Activated CD4-positive, alpha-beta T cell treated with anti-CD3 and anti-CD28 coated beads, Interleukin-2, amount 50 U/mL, for 1 hour (primary cell): ENCODE measurements around the gene DLEU7.

Experiments
- DNase-seq: peaks from one replicate; pipeline ENCODE4 v3.0.0-alpha.2; 2020

DLEU7 gene

GRCh38 chr13:50843257-50844083, at the start of gene DLEU7:
TSS of gene DLEU7 (minus strand) at chr13:50843692. CDS start at chr13:50843646, 46 bp downstream.
- no peak for DNase-seq

DNA sequence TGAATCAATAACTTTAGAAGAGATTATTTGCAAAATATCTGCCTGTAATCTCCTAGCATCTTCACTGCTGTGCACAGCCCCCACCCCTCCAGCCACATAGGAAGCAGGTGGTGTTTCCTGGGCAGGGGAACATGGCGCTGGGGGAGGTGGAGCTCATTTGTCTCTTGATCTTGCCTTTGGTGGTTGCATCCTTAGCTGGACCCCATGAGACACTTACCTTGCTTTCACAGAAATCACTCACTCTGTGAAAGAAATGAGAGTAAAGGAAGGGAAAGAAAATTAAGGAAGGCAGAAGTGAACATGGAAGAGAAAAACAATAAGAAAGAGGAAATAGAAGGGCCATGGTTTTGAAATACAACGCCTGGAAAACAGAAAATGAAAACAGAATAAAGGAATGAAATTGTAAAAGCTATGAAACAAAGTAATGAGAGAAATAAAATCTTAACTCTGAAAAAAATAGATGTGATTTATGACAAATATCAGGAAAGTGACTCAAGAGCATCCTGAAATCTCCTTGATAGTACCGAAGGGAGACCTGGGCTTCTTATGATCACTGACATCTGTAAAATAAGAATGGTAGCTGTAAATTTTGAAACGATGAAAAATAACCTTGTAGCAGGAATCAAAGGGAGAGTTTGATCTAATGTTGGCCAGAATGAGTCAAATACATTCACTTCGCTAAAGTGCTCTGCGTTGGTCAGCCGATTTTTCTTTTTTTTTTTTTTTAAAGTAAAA, 48.9 kb upstream of the DLEU7 start:
- DNase-seq = peak; percentile 32

- DNase-seq = no peak
Measured at GRCh38 chr13:50891206-50891605, 47.7 kb upstream of the DLEU7 start.

GRCh38 chr13:50889317-50889716, 45.8 kb upstream of the DLEU7 start:
- no peak for DNase-seq

GRCh38 chr13:50888362-50888761, 44.9 kb upstream of the DLEU7 start:
- DNase-seq = no peak

- no peak for DNase-seq
Measured at GRCh38 chr13:50887151-50887550, 43.7 kb upstream of the DLEU7 start.

DNA sequence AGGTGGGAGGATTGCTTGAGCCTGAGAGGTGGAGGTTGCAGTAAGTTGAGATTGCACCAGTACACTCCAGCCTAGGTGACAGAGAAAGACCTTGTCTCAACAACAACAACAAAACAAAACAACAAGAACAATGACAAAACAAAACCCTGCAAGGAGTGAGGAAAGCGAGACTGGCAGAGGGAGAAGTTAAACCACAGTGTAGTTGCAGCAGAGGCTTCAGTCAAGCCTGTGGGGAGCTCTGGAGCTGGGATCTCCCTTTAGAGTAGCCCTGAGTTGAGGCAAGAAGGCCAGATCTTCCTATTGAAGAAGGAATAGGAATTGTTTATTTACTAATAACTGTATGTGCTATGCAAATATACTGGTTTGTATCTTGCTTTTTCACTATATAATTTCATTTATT, 40.8 kb upstream of the DLEU7 start:
- no peak for DNase-seq

GRCh38 chr13:50883728-50884127, 40.2 kb upstream of the DLEU7 start:
- no peak for DNase-seq

DNA sequence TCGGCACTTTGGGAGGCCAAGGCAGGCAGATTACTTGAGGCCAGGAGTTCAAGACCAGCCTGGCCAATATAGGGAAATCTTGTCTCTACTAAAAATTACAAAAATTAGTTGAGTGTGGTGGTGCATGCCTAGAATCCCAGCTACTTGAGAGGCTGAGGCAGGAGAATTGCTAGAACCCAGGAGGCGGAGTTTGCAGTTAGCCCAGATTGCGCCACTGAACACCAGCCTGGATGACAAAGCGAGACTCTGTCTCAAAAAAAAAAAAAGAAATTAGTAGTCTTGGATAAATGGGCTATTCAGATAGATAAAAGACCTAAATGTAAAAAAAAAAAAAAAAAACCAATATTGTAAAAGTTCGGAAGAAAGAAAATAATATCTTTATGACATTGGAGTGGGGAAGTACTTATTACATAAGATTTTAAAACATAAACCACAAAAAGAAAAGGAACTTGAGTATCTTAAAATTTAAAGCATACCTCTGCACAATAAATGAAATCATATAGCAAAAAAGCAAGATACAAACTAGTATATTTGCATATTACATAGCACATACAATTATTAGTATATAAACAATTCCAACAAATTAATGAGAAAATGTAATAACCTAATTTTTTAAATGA, 39.4 kb upstream of the DLEU7 start:
- no peak for DNase-seq

DNA sequence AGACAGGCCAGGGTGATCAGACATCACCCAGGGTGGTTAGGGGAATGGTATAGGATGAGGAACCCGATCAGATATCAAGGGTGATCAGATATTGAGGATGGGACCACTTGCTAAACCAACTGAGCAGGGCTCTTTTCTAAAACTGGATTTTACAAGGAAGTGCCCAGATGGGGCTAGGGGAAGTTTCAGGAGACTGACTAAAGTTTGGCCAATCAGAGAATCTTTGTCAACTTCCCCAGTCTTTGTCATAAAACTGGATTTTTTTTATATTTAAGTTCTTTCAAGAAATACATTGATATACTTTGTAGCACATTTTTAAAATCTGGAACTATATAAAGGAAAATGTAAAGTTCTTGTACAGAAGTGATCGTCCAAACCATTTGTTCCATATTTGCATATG, 30.5 kb upstream of the DLEU7 start:
- no peak for DNase-seq

DNA sequence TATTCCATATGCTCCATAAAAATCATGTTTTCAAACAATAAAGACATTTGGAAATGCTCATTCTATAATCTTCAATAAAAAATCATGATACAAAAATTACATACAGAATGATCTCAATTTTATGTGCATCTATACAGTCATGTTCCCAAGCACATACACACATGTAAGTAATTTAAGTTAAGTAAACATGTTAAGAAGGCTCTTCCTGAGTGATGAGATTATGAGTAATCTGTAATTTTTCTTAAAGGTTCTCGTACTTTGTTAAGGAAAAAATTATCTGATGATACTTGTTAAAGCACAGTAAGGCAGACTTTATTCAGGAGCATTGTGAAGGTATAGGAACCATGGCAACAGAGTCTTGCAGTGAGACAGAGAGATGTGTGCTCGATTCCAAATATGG, 30.0 kb upstream of the DLEU7 start:
- DNase-seq = no peak

DNA sequence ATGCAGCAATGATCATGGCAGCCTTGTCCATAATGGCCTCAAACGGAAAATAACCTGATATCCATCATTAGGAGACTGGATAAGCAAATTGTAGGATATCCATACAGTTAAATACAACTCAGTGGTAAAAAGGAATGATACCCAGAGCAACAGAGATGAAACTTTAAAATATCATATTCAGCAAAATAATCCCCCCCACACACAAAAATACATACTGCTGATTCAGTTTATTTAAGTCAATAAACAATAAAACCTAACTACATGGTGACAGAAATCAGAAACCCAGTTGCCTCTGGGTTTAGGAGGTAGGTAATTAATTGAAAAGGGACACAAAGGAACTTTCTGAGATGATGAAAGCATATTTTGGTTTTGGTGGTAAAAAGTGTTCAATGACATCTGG, 27.9 kb upstream of the DLEU7 start:
- no peak for DNase-seq

- DNase-seq = no peak
Measured at GRCh38 chr13:50867637-50867945, 24.1 kb upstream of the DLEU7 start.

DNA sequence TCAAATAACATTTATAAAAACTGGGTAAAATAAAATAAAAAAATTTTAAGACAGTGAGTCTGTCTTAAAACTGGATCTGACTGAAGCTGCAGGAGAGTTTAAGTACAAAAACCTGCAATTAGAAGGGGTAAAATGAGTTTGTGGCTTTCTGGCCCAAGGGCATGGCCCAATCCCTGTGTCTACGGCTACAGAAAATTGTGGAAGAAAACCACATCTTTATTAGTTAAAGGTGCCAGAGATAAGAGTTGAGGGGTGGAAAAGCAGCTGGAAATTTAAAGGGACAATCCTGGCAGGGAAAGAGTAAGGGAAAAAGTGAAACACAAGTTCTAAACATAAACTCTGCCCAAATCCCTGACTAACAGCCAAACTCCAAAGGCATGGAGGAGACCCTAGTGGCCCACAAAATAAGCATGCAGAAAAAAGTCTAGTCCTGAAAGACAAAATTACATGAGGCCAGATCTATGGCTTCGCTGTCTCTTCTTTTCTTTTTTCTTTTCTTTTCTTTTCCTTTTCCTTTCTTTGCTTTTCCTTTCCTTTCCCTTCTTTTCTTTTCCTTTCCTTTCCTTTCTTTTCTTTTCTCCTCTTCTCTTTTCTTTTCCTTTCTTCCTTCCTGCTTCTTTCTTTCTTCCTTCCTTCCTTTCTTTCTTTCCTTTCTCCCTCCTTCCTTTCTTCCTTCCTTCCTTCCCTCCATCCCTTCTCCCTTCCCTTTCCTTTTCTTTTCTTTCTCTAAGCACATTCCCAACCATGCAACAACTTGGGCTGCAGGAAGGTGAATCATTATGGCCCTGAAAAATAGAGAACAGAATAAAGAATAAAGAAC, 23.5 kb upstream of the DLEU7 start:
- no peak for DNase-seq

DNA sequence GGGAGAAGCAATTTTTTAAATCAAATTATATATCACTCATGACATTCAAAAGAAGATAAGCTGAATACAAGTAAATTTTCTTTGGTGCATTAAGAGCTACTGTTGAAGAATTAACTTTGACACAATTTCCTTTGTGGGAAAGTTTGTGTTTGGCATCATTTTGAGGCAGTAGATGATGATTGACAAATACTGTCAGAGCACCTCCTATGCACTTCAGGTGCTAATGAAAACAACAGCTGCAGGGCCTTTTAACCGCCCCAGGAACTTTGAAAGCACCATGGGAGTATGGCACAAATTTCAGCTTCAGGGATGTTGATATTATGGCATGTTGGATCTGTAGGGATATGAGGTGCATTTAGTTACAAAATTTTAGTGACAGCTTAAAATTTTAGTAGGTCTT, 21.0 kb upstream of the DLEU7 start:
- DNase-seq = no peak

GRCh38 chr13:50855681-50856080, 12.2 kb upstream of the DLEU7 start:
- no peak for DNase-seq

GRCh38 chr13:50850445-50850844, 7.0 kb upstream of the DLEU7 start:
- DNase-seq = no peak

GRCh38 chr13:50847501-50847900, 4.0 kb upstream of the DLEU7 start:
- no peak for DNase-seq

DNA sequence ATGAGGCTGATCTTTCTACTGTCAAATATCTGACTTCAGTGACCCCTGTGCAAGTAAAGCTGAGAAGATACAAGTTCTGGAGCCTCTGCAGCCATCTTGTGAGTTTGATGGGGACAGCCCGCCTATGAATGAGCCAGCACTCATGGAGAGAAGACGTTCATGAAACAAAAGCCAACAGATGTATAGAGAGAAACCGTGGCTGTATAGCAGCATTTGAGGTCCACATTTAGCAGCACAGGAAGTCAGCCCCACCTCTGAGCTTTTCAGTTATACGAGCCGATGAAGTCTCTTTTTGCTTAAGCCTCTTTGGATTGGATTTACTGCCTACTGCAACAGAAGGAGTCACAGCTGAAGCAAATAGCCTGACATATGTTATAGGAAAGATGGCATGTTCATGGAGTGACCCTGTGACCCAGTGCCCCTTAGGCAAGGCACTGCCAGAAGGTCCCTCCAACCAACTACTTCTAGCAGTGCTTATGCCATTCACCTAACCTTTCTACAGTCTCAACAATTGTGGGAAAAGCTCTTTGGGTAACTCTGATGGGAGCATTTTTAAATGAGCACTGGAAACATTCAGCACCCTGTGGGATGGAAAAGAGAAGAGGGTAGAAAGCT, 3.5 kb upstream of the DLEU7 start:
- no peak for DNase-seq

- DNase-seq = no peak
Measured at GRCh38 chr13:50845211-50845610, 1.7 kb upstream of the DLEU7 start.

GRCh38 chr13:50844084-50844875, 788 bp upstream of the DLEU7 start:
- no peak for DNase-seq

- DNase-seq = no peak
Measured at GRCh38 chr13:50842990-50843256, 569 bp downstream of the DLEU7 start.
